ENCODE measurements around the gene COL9A1. TPM values are rescaled to one million over a fixed set of nuclear protein-coding genes. Genes with fewer than 3 reads are reported as not detected.

COL9A1 gene
- total and polyA plus RNA-seq, 7 donors = 0.03 to 0.10 TPM; not detected in 5

- no peak overlapping the region for H3K4me3 ChIP-seq
- DNase-seq (no peak), ATAC-seq (no peak)
- no peaks in the 10 kb centered on the region for H3K36me3 ChIP-seq (ENCODE audit: insufficient read depth in 1 of 2, low read depth in 1 of 2)
- no peaks in the 10 kb centered on the region for H3K9me3 ChIP-seq
- H3K27me3 ChIP-seq (ENCODE audit: insufficient read depth in 3 of 3, low read length in 2 of 3) = no peaks in the 10 kb centered on the region
- WGBS, 3 donors = 56 to 73% (median 66%) methylated on average over 3 of the region's 3 CpGs
- TF ChIP-seq CTCF (IDR thresholded peaks at IDR 0.05) = no peak
- no peak overlapping the region for H3K27ac ChIP-seq
- no peaks in the 10 kb centered on the region for H3K4me1 ChIP-seq
- intact Hi-C loops (cut with DNase I) = no loop called here
Observed at GRCh38 chr6:70253923-70254322, 49.0 kb downstream of the COL9A1 start.

- intact Hi-C loops (cut with DNase I) = no loop called here
- H3K27me3 ChIP-seq (ENCODE audit: insufficient read depth in 3 of 3, low read length in 2 of 3) = no peaks in the 10 kb centered on the region
- no peaks in the 10 kb centered on the region for H3K9me3 ChIP-seq
- no peak for ATAC-seq
- no peaks in the 10 kb centered on the region for H3K4me1 ChIP-seq
- H3K27ac ChIP-seq = no peak overlapping the region
- no peak for TF ChIP-seq CTCF (IDR thresholded peaks at IDR 0.05)
- H3K36me3 ChIP-seq (ENCODE audit: insufficient read depth in 1 of 2, low read depth in 1 of 2) = no peaks in the 10 kb centered on the region
- 58 to 79% (median 73%) methylated on average over 2 of the region's 2 CpGs for WGBS, 3 donors
- no peak overlapping the region for H3K4me3 ChIP-seq
- DNase-seq = no peak
Observed at GRCh38 chr6:70252604-70253003, 50.3 kb downstream of the COL9A1 start.

- WGBS, 3 donors = 93 to 97% (median 96%) methylated on average over 7 of the region's 7 CpGs
- Histone ChIP-seq H3K9me3 (no peaks in the 10 kb centered on the region), H3K4me3 (no peak overlapping the region), H3K27me3 (ENCODE audit: insufficient read depth in 3 of 3, low read length in 2 of 3) (no peaks in the 10 kb centered on the region), H3K36me3 (ENCODE audit: insufficient read depth in 1 of 2, low read depth in 1 of 2) (no peaks in the 10 kb centered on the region), H3K4me1 (no peaks in the 10 kb centered on the region), H3K27ac (no peak overlapping the region)
- DNase-seq (no peak), ATAC-seq (no peak)
- intact Hi-C loops (cut with DNase I) = no loop called here
- no peak for TF ChIP-seq CTCF (IDR thresholded peaks at IDR 0.05)
Observed at GRCh38 chr6:70246118-70246517, 56.8 kb downstream of the COL9A1 start.

GRCh38 chr6:70241991-70242420 lies 60.9 kb downstream of the COL9A1 start:
- Histone ChIP-seq H3K27ac (no peak overlapping the region), H3K4me1 (no peaks in the 10 kb centered on the region), H3K27me3 (ENCODE audit: insufficient read depth in 3 of 3, low read length in 2 of 3) (no peaks in the 10 kb centered on the region), H3K36me3 (ENCODE audit: insufficient read depth in 1 of 2, low read depth in 1 of 2) (no peaks in the 10 kb centered on the region), H3K9me3 (no peaks in the 10 kb centered on the region), H3K4me3 (no peak overlapping the region)
- no peak for ATAC-seq
- WGBS, 3 donors = 79 to 82% (median 80%) methylated on average over 7 of the region's 7 CpGs
- intact Hi-C loops (cut with DNase I) = no loop called here
- TF ChIP-seq CTCF (IDR thresholded peaks at IDR 0.05) = no peak
- DNase-seq = no peak

- Histone ChIP-seq H3K4me1 (no peaks in the 10 kb centered on the region), H3K27me3 (ENCODE audit: insufficient read depth in 3 of 3, low read length in 2 of 3) (no peaks in the 10 kb centered on the region), H3K36me3 (ENCODE audit: insufficient read depth in 1 of 2, low read depth in 1 of 2) (no peaks in the 10 kb centered on the region), H3K9me3 (no peaks in the 10 kb centered on the region), H3K4me3 (no peak overlapping the region), H3K27ac (no peak overlapping the region)
- TF ChIP-seq CTCF (IDR thresholded peaks at IDR 0.05) = no peak
- intact Hi-C loops (cut with DNase I) = no loop called here
- 57 to 65% (median 61%) methylated on average over 3 of the region's 3 CpGs for WGBS, 3 donors
- DNase-seq (no peak), ATAC-seq (no peak)
Observed at GRCh38 chr6:70241031-70241430, 61.9 kb downstream of the COL9A1 start.
